Stimulated activated memory B cell treated with anti-CD40 and anti-IgM and Interleukin-4, amounts not matched to agents 10 μg/mL and 1 μg/mL and 100 μg/mL, for 72 hours (primary cell): ENCODE data around the gene SDK1.

Source experiments
- ATAC-seq: fragments of 150-1000 bp; cut with Tn5 transposase; 2 replicates; pipeline ENCODE4 v1.10.0; 2021
- H3K27ac Mint-ChIP-seq: one replicate; pipeline ENCODE4 v1.8.0; 2022; ENCODE audit warnings: mild to moderate bottlenecking, mixed read lengths
- H3K27me3 Mint-ChIP-seq: one replicate; pipeline ENCODE4 v1.8.0; 2022; ENCODE audit warnings: mixed read lengths
- H3K36me3 Mint-ChIP-seq: one replicate; pipeline ENCODE4 v1.8.0; 2022; ENCODE audit warnings: mixed read lengths
- H3K4me1 Mint-ChIP-seq: one replicate; pipeline ENCODE4 v1.8.0; 2022; ENCODE audit warnings: mixed read lengths
- H3K4me3 Mint-ChIP-seq: one replicate; pipeline ENCODE4 v1.8.0; 2022; ENCODE audit warnings: mild to moderate bottlenecking, moderate library complexity, mixed read lengths
- H3K9me3 Mint-ChIP-seq: one replicate; pipeline ENCODE4 v1.8.0; 2022; ENCODE audit warnings: mixed read lengths

The SDK1 gene

GRCh38 chr7:3897430-3898372 lies 596.6 kb downstream of the SDK1 start:
- no peak overlapping the region for H3K27ac Mint-ChIP-seq
- H3K4me3 Mint-ChIP-seq = no peak overlapping the region
- no peaks in the 10 kb centered on the region for H3K36me3 Mint-ChIP-seq
- ATAC-seq = no peak
- H3K27me3 Mint-ChIP-seq = peaks cover 32% of the 10 kb centered on the region
- H3K9me3 Mint-ChIP-seq = no peaks in the 10 kb centered on the region
- H3K4me1 Mint-ChIP-seq = peaks cover 12% of the 10 kb centered on the region

DNA sequence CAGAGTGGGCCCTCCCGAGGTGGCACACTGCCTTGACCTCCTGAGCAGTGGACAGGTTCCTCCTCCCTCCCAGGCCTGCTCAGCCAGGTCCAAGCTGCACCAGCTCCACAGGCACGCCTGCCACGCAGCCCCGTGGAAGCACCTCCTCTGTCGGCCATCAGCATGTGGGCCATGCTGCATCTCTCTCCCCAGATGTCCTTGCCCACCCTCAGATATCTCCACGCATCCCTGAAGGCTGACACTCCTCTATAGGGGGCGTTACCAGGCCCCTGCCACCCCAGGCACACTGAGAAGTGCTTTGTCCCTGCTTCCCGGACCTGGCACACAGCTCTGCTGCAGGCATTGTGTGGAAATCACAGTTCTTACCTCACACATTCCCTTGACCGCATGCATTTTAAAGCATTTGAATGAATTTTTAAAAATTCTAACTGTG lies 598.5 kb downstream of the SDK1 start:
- H3K4me3 Mint-ChIP-seq = no peak overlapping the region
- H3K4me1 Mint-ChIP-seq = peaks cover 12% of the 10 kb centered on the region
- no peaks in the 10 kb centered on the region for H3K9me3 Mint-ChIP-seq
- ATAC-seq = peak; percentile 48
- no peak overlapping the region for H3K27ac Mint-ChIP-seq
- H3K27me3 Mint-ChIP-seq = peaks cover 39% of the 10 kb centered on the region
- H3K36me3 Mint-ChIP-seq = no peaks in the 10 kb centered on the region

DNA sequence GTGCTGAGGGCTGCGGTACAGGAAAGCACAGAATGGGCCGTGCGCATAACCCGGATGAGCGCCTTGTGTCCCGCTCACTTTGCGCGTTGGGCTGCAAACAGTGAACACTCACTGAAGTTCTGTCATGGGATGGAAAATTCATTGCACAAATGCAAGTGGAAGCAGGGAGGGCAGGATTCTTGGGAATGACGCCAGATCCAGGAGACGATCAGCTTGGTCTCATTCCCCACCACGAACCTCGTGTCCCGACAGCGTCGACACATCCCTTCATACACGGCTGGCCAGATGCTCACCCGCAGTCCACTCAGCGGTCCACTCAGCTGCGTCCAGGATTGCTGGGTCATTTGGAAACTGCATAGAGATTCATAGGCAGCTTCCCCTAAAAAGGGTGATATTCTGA lies 607.1 kb downstream of the SDK1 start:
- no peak for ATAC-seq
- no peaks in the 10 kb centered on the region for H3K36me3 Mint-ChIP-seq
- H3K27ac Mint-ChIP-seq = no peak overlapping the region
- peaks cover 61% of the 10 kb centered on the region for H3K27me3 Mint-ChIP-seq
- H3K9me3 Mint-ChIP-seq = no peaks in the 10 kb centered on the region
- H3K4me3 Mint-ChIP-seq = no peak overlapping the region
- no peaks in the 10 kb centered on the region for H3K4me1 Mint-ChIP-seq

DNA sequence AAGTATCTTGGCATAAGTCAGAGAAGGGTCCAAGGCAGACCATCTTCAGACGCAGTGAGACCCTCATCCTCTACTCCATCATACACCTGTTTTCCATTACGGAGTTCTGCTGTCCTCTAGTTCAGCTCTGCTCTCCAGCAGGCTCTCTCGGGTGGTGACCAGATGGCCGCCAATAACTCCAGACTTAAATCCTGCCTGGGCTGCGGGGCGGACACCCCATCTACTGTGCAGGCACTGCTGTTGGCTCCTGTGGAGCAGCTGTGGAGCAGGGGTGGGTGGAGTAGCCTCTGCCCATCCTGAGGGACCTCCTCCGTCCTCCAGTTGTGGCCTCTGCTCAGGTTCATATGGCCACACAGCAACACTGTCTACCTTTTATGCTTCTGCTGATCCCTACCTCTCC lies 608.1 kb downstream of the SDK1 start:
- H3K36me3 Mint-ChIP-seq = no peaks in the 10 kb centered on the region
- H3K4me3 Mint-ChIP-seq = no peak overlapping the region
- no peak overlapping the region for H3K27ac Mint-ChIP-seq
- peaks cover 65% of the 10 kb centered on the region for H3K27me3 Mint-ChIP-seq
- no peak for ATAC-seq
- peaks cover 1% of the 10 kb centered on the region for H3K9me3 Mint-ChIP-seq
- H3K4me1 Mint-ChIP-seq = no peaks in the 10 kb centered on the region

DNA sequence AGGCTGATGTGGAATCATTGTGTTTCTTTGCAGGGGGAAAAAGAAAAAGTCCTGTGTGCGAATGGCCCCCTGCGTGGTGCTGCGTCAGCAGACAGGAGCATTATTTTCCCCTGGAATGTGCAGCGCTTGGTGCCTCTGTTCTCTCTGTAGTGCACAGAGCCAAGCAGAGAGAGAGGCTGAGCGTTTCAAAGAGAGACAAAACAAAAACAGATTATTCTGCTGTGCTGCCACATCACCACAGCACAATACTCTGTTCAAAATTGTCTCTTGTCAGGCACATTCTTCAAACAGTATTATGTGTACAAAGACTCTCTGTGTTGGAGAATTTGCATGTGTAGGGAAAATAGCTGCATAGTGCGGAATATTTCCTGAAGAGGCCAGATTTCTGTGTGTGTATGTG lies 609.0 kb downstream of the SDK1 start:
- peaks cover 66% of the 10 kb centered on the region for H3K27me3 Mint-ChIP-seq
- H3K9me3 Mint-ChIP-seq = peaks cover 3% of the 10 kb centered on the region
- no peak for ATAC-seq
- H3K27ac Mint-ChIP-seq = no peak overlapping the region
- H3K4me3 Mint-ChIP-seq = no peak overlapping the region
- no peaks in the 10 kb centered on the region for H3K4me1 Mint-ChIP-seq
- no peaks in the 10 kb centered on the region for H3K36me3 Mint-ChIP-seq

- no peak for ATAC-seq
- Mint-ChIP-seq H3K27me3 (peaks cover 56% of the 10 kb centered on the region), H3K4me1 (peaks cover 11% of the 10 kb centered on the region), H3K9me3 (peaks cover 3% of the 10 kb centered on the region), H3K4me3 (no peak overlapping the region), H3K36me3 (no peaks in the 10 kb centered on the region), H3K27ac (no peak overlapping the region)
These were observed 610.6 kb downstream of the SDK1 start for GRCh38 chr7:3911685-3912084.

DNA sequence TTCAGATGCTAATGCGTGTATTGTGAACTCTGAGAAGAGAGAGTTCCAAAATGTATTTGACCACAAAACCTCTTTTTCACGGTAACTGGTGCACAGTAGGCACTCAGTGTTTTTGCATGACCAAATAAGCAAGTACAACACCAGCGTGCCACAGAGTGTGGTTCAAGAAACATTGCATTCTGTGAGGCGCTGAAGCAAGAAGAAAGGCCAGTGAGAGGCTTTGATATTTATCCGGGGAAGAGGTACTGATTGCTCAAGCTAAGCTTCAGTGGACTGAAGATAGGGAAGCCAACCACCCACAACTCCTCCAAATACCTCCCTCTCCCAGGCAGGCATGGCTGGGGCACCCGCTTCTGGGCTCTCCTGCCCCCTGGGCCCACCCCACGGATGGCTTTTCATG lies 611.2 kb downstream of the SDK1 start:
- peaks cover 14% of the 10 kb centered on the region for H3K4me1 Mint-ChIP-seq
- ATAC-seq = no peak
- H3K27ac Mint-ChIP-seq = no peak overlapping the region
- H3K4me3 Mint-ChIP-seq = no peak overlapping the region
- no peaks in the 10 kb centered on the region for H3K36me3 Mint-ChIP-seq
- peaks cover 56% of the 10 kb centered on the region for H3K27me3 Mint-ChIP-seq
- peaks cover 3% of the 10 kb centered on the region for H3K9me3 Mint-ChIP-seq

- Mint-ChIP-seq H3K36me3 (no peaks in the 10 kb centered on the region), H3K4me3 (no peak overlapping the region), H3K4me1 (peaks cover 18% of the 10 kb centered on the region), H3K27ac (no peak overlapping the region), H3K27me3 (peaks cover 40% of the 10 kb centered on the region), H3K9me3 (peaks cover 3% of the 10 kb centered on the region)
- no peak for ATAC-seq
These were observed 613.2 kb downstream of the SDK1 start for GRCh38 chr7:3914051-3914775.

DNA sequence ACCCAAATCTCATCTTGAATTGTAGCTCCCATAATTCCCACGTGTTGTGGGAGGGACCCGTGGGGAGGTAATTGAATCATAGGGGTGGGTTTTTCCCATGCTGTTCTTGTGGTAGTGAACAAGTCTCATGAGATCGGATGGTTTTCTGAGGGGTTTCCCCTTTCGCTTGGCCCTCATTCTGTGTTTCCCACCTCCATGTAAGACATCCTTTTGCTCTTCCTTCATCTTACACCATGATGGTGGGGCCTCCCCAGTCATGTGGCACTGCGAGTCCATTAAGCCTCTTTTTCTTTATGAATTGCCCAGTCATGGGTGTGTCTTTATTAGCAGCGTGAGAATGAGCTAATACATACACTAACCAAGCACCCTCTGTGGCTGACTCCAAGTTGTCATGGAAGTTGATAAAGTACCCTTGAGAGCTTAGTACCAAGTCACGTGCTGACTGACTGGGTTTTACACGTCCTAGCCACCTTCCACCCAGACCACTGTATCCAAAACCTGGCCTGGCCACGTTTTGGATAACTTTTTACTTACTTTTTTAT lies 614.4 kb downstream of the SDK1 start:
- Mint-ChIP-seq H3K27ac (no peak overlapping the region), H3K9me3 (peaks cover 3% of the 10 kb centered on the region), H3K4me3 (no peak overlapping the region), H3K27me3 (peaks cover 43% of the 10 kb centered on the region), H3K4me1 (peaks cover 18% of the 10 kb centered on the region), H3K36me3 (no peaks in the 10 kb centered on the region)
- peak; percentile 59 for ATAC-seq

DNA sequence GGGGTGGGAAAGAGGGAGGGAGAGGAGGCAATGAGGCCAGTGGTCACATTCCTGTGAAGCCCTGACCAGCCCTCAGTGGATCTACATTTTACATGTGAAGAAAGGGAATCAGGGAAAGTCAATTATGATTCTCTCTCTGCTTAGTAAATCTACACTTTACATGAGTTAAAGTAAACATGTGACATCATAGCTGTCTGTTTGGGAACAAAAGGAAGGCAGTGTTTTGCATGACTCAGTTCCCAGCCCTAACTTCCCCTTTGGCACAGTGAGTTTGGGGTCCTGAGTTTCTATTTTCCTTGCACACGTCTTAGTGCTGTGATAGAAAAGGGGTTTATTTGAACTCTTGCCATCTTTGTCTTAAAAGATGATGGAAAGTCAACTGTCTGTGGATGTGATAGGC lies 615.1 kb downstream of the SDK1 start:
- Mint-ChIP-seq H3K36me3 (no peaks in the 10 kb centered on the region), H3K9me3 (peaks cover 3% of the 10 kb centered on the region), H3K27me3 (peaks cover 41% of the 10 kb centered on the region), H3K4me3 (no peak overlapping the region), H3K4me1 (peaks cover 18% of the 10 kb centered on the region), H3K27ac (no peak overlapping the region)
- no peak for ATAC-seq

DNA sequence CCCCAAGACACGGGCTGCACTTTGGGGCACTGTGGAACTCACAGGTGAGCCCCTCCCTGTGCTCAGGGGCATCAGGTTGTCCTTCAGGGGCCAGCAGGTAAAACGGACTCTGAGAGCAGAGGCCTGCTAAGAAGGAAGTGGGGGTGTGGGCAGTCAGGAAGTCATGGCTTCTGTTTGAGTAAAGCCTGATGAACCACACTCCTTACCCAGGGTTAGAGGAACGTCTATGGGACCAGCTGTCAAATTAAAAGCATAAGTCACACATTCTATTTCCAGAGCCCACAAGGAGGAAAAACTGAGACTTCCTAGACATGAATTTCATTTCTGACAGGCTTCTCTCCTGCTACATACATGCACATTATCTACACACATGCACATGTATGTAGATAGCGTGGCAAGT lies 616.4 kb downstream of the SDK1 start:
- H3K36me3 Mint-ChIP-seq = no peaks in the 10 kb centered on the region
- peaks cover 18% of the 10 kb centered on the region for H3K4me1 Mint-ChIP-seq
- no peak overlapping the region for H3K4me3 Mint-ChIP-seq
- peaks cover 32% of the 10 kb centered on the region for H3K27me3 Mint-ChIP-seq
- no peak overlapping the region for H3K27ac Mint-ChIP-seq
- peaks cover 3% of the 10 kb centered on the region for H3K9me3 Mint-ChIP-seq
- ATAC-seq = no peak

DNA sequence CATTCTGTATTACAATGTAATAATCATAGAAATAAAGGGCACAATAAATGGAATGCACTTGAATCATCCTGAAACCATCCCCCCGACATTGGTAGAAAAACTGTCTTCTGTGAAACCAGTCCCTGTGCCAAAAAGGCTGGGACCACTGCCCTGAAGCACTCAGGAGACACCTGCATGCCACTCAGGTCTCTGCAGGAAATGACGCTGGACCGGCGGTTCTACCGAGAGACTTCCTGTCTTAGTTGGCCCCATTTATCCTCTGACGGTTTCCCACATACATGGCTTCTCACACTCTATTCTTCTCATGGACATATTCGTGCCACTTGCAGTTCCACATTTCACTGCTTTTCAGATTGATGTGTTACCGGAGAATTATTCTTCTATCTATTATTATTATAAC lies 617.5 kb downstream of the SDK1 start:
- Mint-ChIP-seq H3K27me3 (peaks cover 28% of the 10 kb centered on the region), H3K4me1 (peaks cover 18% of the 10 kb centered on the region), H3K36me3 (no peaks in the 10 kb centered on the region), H3K4me3 (no peak overlapping the region), H3K27ac (no peak overlapping the region), H3K9me3 (peaks cover 3% of the 10 kb centered on the region)
- ATAC-seq = no peak

DNA sequence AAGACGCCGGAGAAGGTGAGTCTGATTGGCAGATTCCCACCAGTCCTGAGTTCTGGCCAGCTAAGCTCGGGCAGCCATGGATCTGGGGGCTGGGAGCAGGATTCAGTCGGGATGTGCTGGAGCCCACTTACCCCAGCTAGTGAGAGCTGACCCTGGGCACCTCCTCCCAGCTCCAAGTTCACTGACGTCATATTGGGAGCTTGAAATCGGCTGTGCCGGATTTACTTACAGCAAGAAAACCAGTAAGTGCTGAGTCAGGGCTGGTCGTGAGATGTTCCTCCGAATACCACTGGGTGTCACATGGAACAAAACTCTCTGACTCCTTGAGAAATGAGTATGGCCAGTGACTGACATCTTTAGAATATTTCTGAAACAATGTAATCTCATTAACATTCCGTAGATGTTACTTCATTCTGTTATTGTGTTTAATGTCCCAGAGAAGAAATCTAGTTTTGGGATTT lies 621.2 kb downstream of the SDK1 start:
- H3K36me3 Mint-ChIP-seq = no peaks in the 10 kb centered on the region
- H3K4me1 Mint-ChIP-seq = peaks cover 5% of the 10 kb centered on the region
- no peaks in the 10 kb centered on the region for H3K9me3 Mint-ChIP-seq
- no peak overlapping the region for H3K4me3 Mint-ChIP-seq
- H3K27me3 Mint-ChIP-seq = peaks cover 34% of the 10 kb centered on the region
- H3K27ac Mint-ChIP-seq = no peak overlapping the region
- ATAC-seq = no peak

- Mint-ChIP-seq H3K36me3 (no peaks in the 10 kb centered on the region), H3K4me3 (no peak overlapping the region), H3K4me1 (no peaks in the 10 kb centered on the region), H3K27me3 (peaks cover 34% of the 10 kb centered on the region), H3K9me3 (no peaks in the 10 kb centered on the region), H3K27ac (no peak overlapping the region)
- no peak for ATAC-seq
These were observed 622.4 kb downstream of the SDK1 start for GRCh38 chr7:3923307-3923918.

- ATAC-seq = no peak
- H3K4me3 Mint-ChIP-seq = no peak overlapping the region
- no peaks in the 10 kb centered on the region for H3K9me3 Mint-ChIP-seq
- no peaks in the 10 kb centered on the region for H3K4me1 Mint-ChIP-seq
- peaks cover 36% of the 10 kb centered on the region for H3K27me3 Mint-ChIP-seq
- H3K27ac Mint-ChIP-seq = no peak overlapping the region
- no peaks in the 10 kb centered on the region for H3K36me3 Mint-ChIP-seq
These were observed 623.2 kb downstream of the SDK1 start for GRCh38 chr7:3924277-3924676.
